Muscle layer of colon (tissue), 2 donors: ENCODE measurements around the gene EDN1.

ENCODE experiments used
- H3K27ac ChIP-seq: one replicate; pipeline ENCODE4 v1.7.0; 2013; ENCODE audit warnings: low read depth, mild to moderate bottlenecking, low read length, moderate library complexity
- H3K27me3 ChIP-seq, 2 donors: one replicate each; pipeline ENCODE4 v1.7.0; 2013; ENCODE audit warnings: low read length in 2 of 2, mild to moderate bottlenecking in 2 of 2; ENCODE audit not compliant: insufficient read depth in 2 of 2, control insufficient read depth in 1 of 2
- H3K36me3 ChIP-seq: one replicate; pipeline ENCODE4 v1.7.0; 2013; ENCODE audit warnings: mild to moderate bottlenecking, low read length; ENCODE audit not compliant: insufficient read depth
- H3K4me1 ChIP-seq: one replicate; pipeline ENCODE4 v1.7.0; 2013; ENCODE audit warnings: mild to moderate bottlenecking, low read length; ENCODE audit not compliant: insufficient read depth
- H3K4me3 ChIP-seq, 2 donors: one replicate each; pipeline ENCODE4 v1.7.0; 2013; ENCODE audit warnings: low read length in 2 of 2, low read depth in 1 of 2, mild to moderate bottlenecking in 1 of 2, moderate library complexity in 1 of 2
- H3K9ac ChIP-seq: one replicate; pipeline ENCODE4 v1.7.0; 2013; ENCODE audit warnings: low read length
- H3K9me3 ChIP-seq: one replicate; pipeline ENCODE4 v1.7.0; 2013; ENCODE audit warnings: mild to moderate bottlenecking, low read length
- donor health status: abdominal sarcoma.
- donor health status: Adenocarcinoma of cecum.

The EDN1 gene

GRCh38 chr6:12297363-12298016 is 7.3 kb downstream of the EDN1 start:
- H3K9me3 ChIP-seq: no peaks in the 10 kb centered on the region
- H3K4me3 ChIP-seq: no peak overlapping the region
- H3K27me3 ChIP-seq: peaks cover 0 to 1% of the 10 kb centered on the region in 2 donors
- no peak overlapping the region for H3K9ac ChIP-seq
- peaks cover 5% of the 10 kb centered on the region for H3K4me1 ChIP-seq
- H3K27ac ChIP-seq: no peak overlapping the region
- no peaks in the 10 kb centered on the region for H3K36me3 ChIP-seq

GRCh38 chr6:12298017-12298978 is 8.1 kb downstream of the EDN1 start:
- Histone ChIP-seq H3K4me3 (no peak overlapping the region), H3K9me3 (no peaks in the 10 kb centered on the region), H3K4me1 (peaks cover 5% of the 10 kb centered on the region), H3K27ac (no peak overlapping the region), H3K27me3 (no peaks in the 10 kb centered on the region), H3K9ac (no peak overlapping the region), H3K36me3 (no peaks in the 10 kb centered on the region)

DNA sequence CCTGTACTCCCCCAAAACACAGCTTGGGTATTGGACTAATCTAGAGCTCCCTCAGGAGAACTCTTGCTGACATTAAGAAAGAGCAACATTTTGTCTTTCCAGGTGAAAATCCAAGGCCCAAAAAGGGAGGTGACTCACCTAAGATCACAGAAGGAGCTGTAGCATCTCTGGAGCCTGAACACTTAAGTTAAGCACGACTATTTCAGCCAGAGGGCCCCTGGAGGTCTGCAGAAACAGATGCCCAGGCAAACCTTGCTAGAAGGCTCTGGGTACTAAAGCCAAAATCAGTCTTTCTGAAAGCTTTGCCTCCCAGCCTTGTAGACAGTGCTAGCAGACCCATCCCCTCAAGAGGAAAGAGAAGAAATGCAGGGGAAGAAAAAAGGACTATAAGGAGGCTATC is 8.8 kb downstream of the EDN1 start:
- Histone ChIP-seq H3K36me3 (no peaks in the 10 kb centered on the region), H3K9ac (no peak overlapping the region), H3K4me1 (peaks cover 5% of the 10 kb centered on the region), H3K9me3 (no peaks in the 10 kb centered on the region), H3K27ac (no peak overlapping the region), H3K27me3 (no peaks in the 10 kb centered on the region), H3K4me3 (no peak overlapping the region)

DNA sequence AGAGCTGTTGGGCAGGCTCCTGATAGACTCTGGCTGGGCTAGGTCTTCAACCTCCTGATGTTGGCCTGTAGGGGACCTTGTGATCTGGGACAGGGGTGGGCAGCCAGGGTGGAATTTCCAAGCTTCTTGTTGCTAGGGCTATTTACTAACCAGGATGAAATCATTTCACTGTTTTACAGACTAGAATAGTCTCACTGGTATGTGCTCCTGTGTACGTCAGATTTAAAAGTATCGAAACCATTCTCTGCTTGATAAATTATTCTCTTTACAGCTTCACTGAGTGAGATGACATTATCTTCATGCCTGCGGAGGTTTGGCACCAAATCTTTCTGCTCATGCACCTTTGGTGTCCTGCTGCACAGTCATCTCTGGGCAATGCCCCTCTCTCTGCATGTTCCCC is 10.9 kb downstream of the EDN1 start:
- no peak overlapping the region for H3K27ac ChIP-seq
- H3K36me3 ChIP-seq: no peaks in the 10 kb centered on the region
- no peaks in the 10 kb centered on the region for H3K27me3 ChIP-seq
- no peaks in the 10 kb centered on the region for H3K4me1 ChIP-seq
- no peak overlapping the region for H3K9ac ChIP-seq
- no peak overlapping the region for H3K4me3 ChIP-seq
- H3K9me3 ChIP-seq: no peaks in the 10 kb centered on the region

DNA sequence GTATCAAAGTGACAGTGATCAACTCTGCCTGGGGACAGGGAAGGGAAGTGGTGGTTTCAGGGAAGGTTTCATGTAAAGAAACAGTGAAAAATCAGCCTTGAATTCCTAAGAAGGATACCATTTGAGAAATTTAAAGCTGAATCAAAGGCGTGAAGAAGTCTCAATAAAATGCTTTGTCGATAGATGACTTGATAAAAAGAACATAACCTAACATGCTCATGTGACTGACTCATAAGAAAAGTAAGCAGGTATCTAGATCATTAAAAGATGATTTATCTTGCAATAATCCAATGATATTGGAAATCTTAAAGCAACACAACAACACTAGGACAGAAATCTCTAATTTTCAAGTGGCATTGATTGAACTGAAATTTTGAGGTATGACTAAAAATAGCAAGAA is 14.3 kb downstream of the EDN1 start:
- no peaks in the 10 kb centered on the region for H3K36me3 ChIP-seq

DNA sequence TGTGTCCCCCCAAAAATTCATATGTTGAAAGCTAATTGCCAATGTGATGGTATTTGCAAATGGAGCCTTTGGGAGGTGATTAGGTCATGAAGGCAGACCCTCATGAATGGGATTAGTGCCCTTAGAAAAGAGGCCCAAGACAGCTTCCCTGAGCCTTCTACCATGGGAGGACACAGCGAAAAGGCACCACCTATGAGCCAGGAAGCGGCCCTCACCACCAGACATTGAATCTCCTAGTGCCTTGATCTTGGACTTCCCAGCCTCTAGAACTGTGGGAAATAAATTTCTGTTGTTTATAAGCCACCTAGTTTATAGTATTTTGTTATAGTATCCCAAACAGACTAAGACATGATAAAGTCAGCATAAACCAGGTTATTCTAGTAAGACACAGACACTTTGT is 18.9 kb downstream of the EDN1 start:
- H3K27ac ChIP-seq: no peak overlapping the region
- H3K9me3 ChIP-seq: no peaks in the 10 kb centered on the region
- no peak overlapping the region for H3K4me3 ChIP-seq
- no peak overlapping the region for H3K9ac ChIP-seq
- no peaks in the 10 kb centered on the region for H3K36me3 ChIP-seq
- H3K27me3 ChIP-seq: no peaks in the 10 kb centered on the region
- H3K4me1 ChIP-seq: no peaks in the 10 kb centered on the region

More for the DNA sequence above, 14.3 kb downstream of the EDN1 start:
- H3K4me1 ChIP-seq: no peaks in the 10 kb centered on the region
- H3K27me3 ChIP-seq: no peaks in the 10 kb centered on the region
- H3K9ac ChIP-seq: no peak overlapping the region
- H3K4me3 ChIP-seq: no peak overlapping the region
- no peak overlapping the region for H3K27ac ChIP-seq
- no peaks in the 10 kb centered on the region for H3K9me3 ChIP-seq

DNA sequence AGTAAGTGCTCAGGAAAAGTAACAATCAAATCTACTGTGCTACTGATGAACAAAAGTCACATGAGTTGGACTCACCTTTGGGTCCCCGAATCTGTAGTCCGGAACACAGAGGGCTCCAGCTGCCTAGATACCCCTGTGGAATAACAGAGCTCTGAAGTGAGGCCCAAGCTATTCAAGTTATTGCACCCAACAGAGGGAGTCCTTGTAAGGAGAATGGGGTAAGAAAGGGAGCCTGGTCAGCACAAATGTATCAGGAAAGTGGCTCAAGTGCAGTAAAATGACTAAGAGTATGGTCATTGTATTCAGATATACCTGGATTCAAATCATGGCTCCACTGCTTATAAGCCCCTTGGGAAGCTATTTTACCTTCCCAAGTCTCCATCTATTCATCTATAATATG is 20.9 kb downstream of the EDN1 start:
- no peak overlapping the region for H3K27ac ChIP-seq
- H3K9ac ChIP-seq: no peak overlapping the region
- H3K36me3 ChIP-seq: no peaks in the 10 kb centered on the region
- H3K4me1 ChIP-seq: no peaks in the 10 kb centered on the region
- H3K27me3 ChIP-seq: no peaks in the 10 kb centered on the region
- no peaks in the 10 kb centered on the region for H3K9me3 ChIP-seq
- H3K4me3 ChIP-seq: no peak overlapping the region

GRCh38 chr6:12312736-12313135 is 22.6 kb downstream of the EDN1 start:
- H3K27ac ChIP-seq: no peak overlapping the region
- no peak overlapping the region for H3K9ac ChIP-seq
- no peaks in the 10 kb centered on the region for H3K36me3 ChIP-seq
- no peaks in the 10 kb centered on the region for H3K27me3 ChIP-seq
- H3K4me3 ChIP-seq: no peak overlapping the region
- no peaks in the 10 kb centered on the region for H3K9me3 ChIP-seq
- no peaks in the 10 kb centered on the region for H3K4me1 ChIP-seq

- H3K4me3 ChIP-seq: no peak overlapping the region
- H3K27ac ChIP-seq: no peak overlapping the region
- no peak overlapping the region for H3K9ac ChIP-seq
- no peaks in the 10 kb centered on the region for H3K36me3 ChIP-seq
- H3K27me3 ChIP-seq: no peaks in the 10 kb centered on the region
- no peaks in the 10 kb centered on the region for H3K9me3 ChIP-seq
- H3K4me1 ChIP-seq: no peaks in the 10 kb centered on the region
Observed at GRCh38 chr6:12313306-12313991, 23.3 kb downstream of the EDN1 start.

DNA sequence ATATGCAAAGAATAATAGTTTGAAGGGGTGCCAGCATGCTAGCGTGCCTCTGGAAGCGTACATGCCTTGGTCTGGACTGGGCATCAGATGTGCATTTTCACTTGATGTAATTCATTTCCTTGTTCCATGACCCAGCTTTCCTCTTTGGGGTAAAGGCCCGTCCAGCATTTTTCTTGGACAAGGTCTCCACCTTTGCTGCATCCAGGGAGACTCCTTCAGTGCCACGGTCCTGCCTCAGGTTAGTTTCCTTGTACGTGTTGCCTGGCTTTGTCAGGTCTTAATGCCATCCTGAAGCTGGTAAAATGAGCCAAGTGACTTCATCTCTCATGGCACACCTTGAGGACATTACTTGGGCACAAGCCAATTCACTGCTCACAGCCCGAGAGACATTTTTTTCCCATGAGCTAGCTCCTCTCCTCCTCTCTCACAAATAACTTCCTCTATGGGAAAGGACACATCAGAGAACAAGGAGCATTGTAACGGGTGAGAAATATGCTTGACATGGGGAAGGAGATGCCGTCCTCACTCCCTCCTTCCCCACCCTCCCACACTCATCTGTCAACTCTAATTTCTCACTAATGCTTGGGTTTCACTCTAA is 23.9 kb downstream of the EDN1 start:
- no peaks in the 10 kb centered on the region for H3K4me1 ChIP-seq
- H3K27me3 ChIP-seq: no peaks in the 10 kb centered on the region
- no peaks in the 10 kb centered on the region for H3K36me3 ChIP-seq
- no peak overlapping the region for H3K27ac ChIP-seq
- H3K9ac ChIP-seq: no peak overlapping the region
- no peaks in the 10 kb centered on the region for H3K9me3 ChIP-seq
- H3K4me3 ChIP-seq: no peak overlapping the region

DNA sequence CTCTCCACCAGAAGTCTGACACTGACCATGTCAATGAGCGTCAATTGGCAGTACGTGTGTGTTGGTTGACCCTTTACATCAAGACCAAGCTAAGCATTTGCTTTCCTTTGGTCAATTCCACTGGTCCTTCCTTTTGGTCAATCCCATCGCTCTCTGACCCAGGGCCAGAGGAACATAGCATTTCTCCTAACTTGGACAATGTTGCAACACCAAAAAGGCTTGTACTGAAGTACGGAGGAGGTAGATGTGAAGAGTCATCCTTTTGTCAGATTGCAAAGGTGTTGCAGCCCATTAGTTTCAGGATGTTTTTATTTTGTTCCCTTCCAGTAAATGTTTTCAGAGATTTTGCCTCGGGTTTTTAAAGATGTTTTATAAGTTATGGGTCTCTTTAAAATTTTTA is 24.6 kb downstream of the EDN1 start:
- H3K36me3 ChIP-seq: no peaks in the 10 kb centered on the region
- H3K27ac ChIP-seq: no peak overlapping the region
- no peak overlapping the region for H3K9ac ChIP-seq
- no peak overlapping the region for H3K4me3 ChIP-seq
- no peaks in the 10 kb centered on the region for H3K27me3 ChIP-seq
- no peaks in the 10 kb centered on the region for H3K9me3 ChIP-seq
- no peaks in the 10 kb centered on the region for H3K4me1 ChIP-seq
